HPDE6-E6E7 (cell line): ENCODE data around the gene GTF2H2C_2.
"Not testable (repeated sequence)": the region's sequence is repeated elsewhere in the genome, so short reads cannot be mapped to it uniquely, and the experiment has no call there.

Experiments
- DNase-seq: peaks from one replicate; pipeline ENCODE4 v3.0.0; 2011; ENCODE audit warnings: missing footprints; ENCODE audit errors: extremely low spot score

The GTF2H2C_2 gene

GRCh38 chr5:70415117-70415516, at the start of gene GTF2H2C_2:
Gene GTF2H2C_2 (plus strand): TSS chr5:70415368.
- DNase-seq = not testable (repeated sequence)

- DNase-seq = not testable (repeated sequence)
Measured at GRCh38 chr5:70400984-70401686, 14.0 kb upstream of the GTF2H2C_2 start.

GRCh38 chr5:70421322-70421721, 6.2 kb downstream of the GTF2H2C_2 start:
- DNase-seq = not testable (repeated sequence)

- DNase-seq = not testable (repeated sequence)
Measured at GRCh38 chr5:70423215-70423614, 8.0 kb downstream of the GTF2H2C_2 start.

GRCh38 chr5:70438518-70438917, 23.4 kb downstream of the GTF2H2C_2 start:
- not testable (repeated sequence) for DNase-seq

- not testable (repeated sequence) for DNase-seq
Measured at GRCh38 chr5:70449565-70449964, 34.4 kb downstream of the GTF2H2C_2 start.

- DNase-seq = not testable (repeated sequence)
Measured at GRCh38 chr5:70451249-70451984, 36.2 kb downstream of the GTF2H2C_2 start.

- not testable (repeated sequence) for DNase-seq
Measured at GRCh38 chr5:70457093-70457492, 41.9 kb downstream of the GTF2H2C_2 start.

GRCh38 chr5:70459188-70459587, 44.0 kb downstream of the GTF2H2C_2 start:
- DNase-seq = not testable (repeated sequence)

GRCh38 chr5:70461984-70462383, 46.8 kb downstream of the GTF2H2C_2 start:
- not testable (repeated sequence) for DNase-seq

- DNase-seq = not testable (repeated sequence)
Measured at GRCh38 chr5:70464019-70464637, 49.0 kb downstream of the GTF2H2C_2 start.

- not testable (repeated sequence) for DNase-seq
Measured at GRCh38 chr5:70469926-70470509, 54.9 kb downstream of the GTF2H2C_2 start.
